HEK293 (cell line): ENCODE measurements around the gene XRCC6.

Experiments
- CTCF ChIA-PET: fragments of 350-600 bp; formaldehyde crosslinking; extraction: SDS; loops from one replicate; lab custom pipeline; 2021; ENCODE audit warnings: antibody characterized with exemption; lab: Yijun Ruan, JAX
- POLR2A ChIA-PET: fragments of 300-600 bp; formaldehyde crosslinking; extraction: SDS; loops from one replicate; lab custom pipeline; 2020; ENCODE audit warnings: antibody characterized with exemption, inconsistent platforms; lab: Yijun Ruan, JAX
- H3K27ac ChIP-seq: fragments of 200-500 bp; sonication (Bioruptor generic); 2 replicates; pipeline ENCODE4 v1.5.1; 2014; ENCODE audit warnings: low read depth, low read length, control low read depth, inconsistent platforms; ENCODE audit errors: extremely low read depth
- H3K36me3 ChIP-seq, 2 experiments: fragments of 200-500 bp in 1 of 2; sonication (Bioruptor generic) in 1 of 2; 1 replicate in 1 of 2; 2 replicates in 1 of 2; pipeline ENCODE4 v1.5.1; 2014 to 2017; ENCODE audit warnings: inconsistent platforms in 2 of 2, low read length in 2 of 2; ENCODE audit not compliant: control insufficient read depth in 2 of 2, insufficient read depth in 1 of 2
- H3K4me1 ChIP-seq: fragments of 200-500 bp; sonication (Bioruptor generic); 2 replicates; pipeline ENCODE4 v1.5.1; 2014; ENCODE audit warnings: mild to moderate bottlenecking, low read length, inconsistent platforms; ENCODE audit not compliant: control insufficient read depth, insufficient read depth
- H3K4me3 ChIP-seq: 2 replicates; pipeline ENCODE4 v1.5.1; 2011; ENCODE audit warnings: low read depth, mild to moderate bottlenecking, control low read depth, low read length, moderate library complexity
- H3K9me3 ChIP-seq: fragments of 200-500 bp; sonication (Bioruptor generic); 2 replicates; pipeline ENCODE4 v1.5.1; 2014; ENCODE audit warnings: low read depth, low read length, inconsistent platforms; ENCODE audit not compliant: control insufficient read depth, insufficient read depth
- EGR2 ChIP-seq: fragments of 450-650 bp; formaldehyde crosslinking; IDR thresholded peaks from 2 replicates; pipeline ENCODE4 v1.5.1; 2016; ENCODE audit warnings: low read depth, missing biosample characterization, missing genetic modification characterization
- HOXD13 ChIP-seq: sonication (generic); formaldehyde crosslinking; IDR thresholded peaks from 2 replicates; pipeline ENCODE4 v1.8.0; 2022; ENCODE audit warnings: missing genetic modification reagents, borderline replicate concordance
- PRDM2 ChIP-seq: fragments of 450-650 bp; formaldehyde crosslinking; IDR thresholded peaks from 2 replicates; pipeline ENCODE4 v1.5.1; 2016; ENCODE audit warnings: missing biosample characterization, missing genetic modification characterization, borderline replicate concordance
- REPIN1 ChIP-seq: fragments of 450-650 bp; formaldehyde crosslinking; IDR thresholded peaks from 2 replicates; pipeline ENCODE4 v1.5.1; 2017; ENCODE audit warnings: missing biosample characterization, missing genetic modification characterization, low read depth
- SP3 ChIP-seq: fragments of 450-650 bp; formaldehyde crosslinking; IDR thresholded peaks from 2 replicates; pipeline ENCODE4 v1.5.1; 2016; ENCODE audit warnings: missing biosample characterization, missing genetic modification characterization
- ZBTB20 ChIP-seq: fragments of 450-650 bp; formaldehyde crosslinking; IDR thresholded peaks from 2 replicates; pipeline ENCODE4 v1.5.1; 2016; ENCODE audit warnings: missing biosample characterization, missing genetic modification characterization
- ZBTB21 ChIP-seq: fragments of 450-650 bp; formaldehyde crosslinking; IDR thresholded peaks from 2 replicates; pipeline ENCODE4 v1.5.1; 2017; ENCODE audit warnings: missing biosample characterization, missing genetic modification characterization
- ZBTB48 ChIP-seq: fragments of 450-650 bp; formaldehyde crosslinking; IDR thresholded peaks from 2 replicates; pipeline ENCODE4 v1.5.1; 2016; ENCODE audit warnings: missing biosample characterization, missing genetic modification characterization
- ZFP37 ChIP-seq: fragments of 450-650 bp; formaldehyde crosslinking; IDR thresholded peaks from 2 replicates; pipeline ENCODE4 v1.5.1; 2016; ENCODE audit warnings: missing biosample characterization, missing genetic modification characterization
- ZNF266 ChIP-seq: fragments of 450-650 bp; formaldehyde crosslinking; IDR thresholded peaks from 2 replicates; pipeline ENCODE4 v1.5.1; 2016; ENCODE audit warnings: missing biosample characterization, missing genetic modification characterization, low read depth
- ZNF354C ChIP-seq: fragments of 450-650 bp; formaldehyde crosslinking; IDR thresholded peaks from 2 replicates; pipeline ENCODE4 v1.5.1; 2016; ENCODE audit warnings: missing biosample characterization, missing genetic modification characterization, low read depth, borderline replicate concordance
- ZNF362 ChIP-seq: fragments of 450-650 bp; formaldehyde crosslinking; IDR thresholded peaks from 2 replicates; pipeline ENCODE4 v1.5.1; 2016; ENCODE audit warnings: missing biosample characterization, missing genetic modification characterization
- ZNF366 ChIP-seq: fragments of 450-650 bp; formaldehyde crosslinking; conservative IDR thresholded peaks from 2 replicates; pipeline ENCODE4 v1.5.1; 2016; ENCODE audit warnings: missing biosample characterization, missing genetic modification characterization
- ZNF394 ChIP-seq: fragments of 450-650 bp; formaldehyde crosslinking; IDR thresholded peaks from 2 replicates; pipeline ENCODE4 v1.5.1; 2016; ENCODE audit warnings: missing biosample characterization, missing genetic modification characterization, mild to moderate bottlenecking, moderate library complexity, borderline replicate concordance
- ZNF398 ChIP-seq: fragments of 450-650 bp; formaldehyde crosslinking; IDR thresholded peaks from 2 replicates; pipeline ENCODE4 v1.5.1; 2017; ENCODE audit warnings: missing biosample characterization, missing genetic modification characterization
- ZNF426 ChIP-seq: fragments of 450-650 bp; formaldehyde crosslinking; IDR thresholded peaks from 2 replicates; pipeline ENCODE4 v1.5.1; 2017; ENCODE audit warnings: missing biosample characterization, missing genetic modification characterization, mild to moderate bottlenecking, inconsistent platforms, moderate library complexity
- ZNF549 ChIP-seq: fragments of 450-650 bp; IDR thresholded peaks from 2 replicates; pipeline ENCODE4 v1.5.1; 2018; ENCODE audit warnings: missing biosample characterization, missing genetic modification characterization, mild to moderate bottlenecking, inconsistent platforms, moderate library complexity
- ZNF664 ChIP-seq: fragments of 450-650 bp; formaldehyde crosslinking; IDR thresholded peaks from 2 replicates; pipeline ENCODE4 v1.5.1; 2016; ENCODE audit warnings: missing biosample characterization, missing genetic modification characterization
- ZNF701 ChIP-seq: fragments of 450-650 bp; formaldehyde crosslinking; IDR thresholded peaks from 2 replicates; pipeline ENCODE4 v1.5.1; 2016; ENCODE audit warnings: missing biosample characterization, missing genetic modification characterization
- ZNF785 ChIP-seq: fragments of 450-650 bp; formaldehyde crosslinking; IDR thresholded peaks from 2 replicates; pipeline ENCODE4 v1.5.1; 2016; ENCODE audit warnings: missing biosample characterization, missing genetic modification characterization
- ZNF837 ChIP-seq: fragments of 450-650 bp; formaldehyde crosslinking; IDR thresholded peaks from 2 replicates; pipeline ENCODE4 v1.5.1; 2016; ENCODE audit warnings: missing biosample characterization, missing genetic modification characterization
- ZSCAN16 ChIP-seq: fragments of 450-650 bp; formaldehyde crosslinking; IDR thresholded peaks from 2 replicates; pipeline ENCODE4 v1.5.1; 2016; ENCODE audit warnings: missing biosample characterization, missing genetic modification characterization
- ZSCAN18 ChIP-seq: fragments of 450-650 bp; formaldehyde crosslinking; IDR thresholded peaks from 2 replicates; pipeline ENCODE4 v1.5.1; 2016; ENCODE audit warnings: missing biosample characterization, missing genetic modification characterization
- ZXDB ChIP-seq: fragments of 450-650 bp; formaldehyde crosslinking; IDR thresholded peaks from 2 replicates; pipeline ENCODE4 v1.5.1; 2016; ENCODE audit warnings: missing biosample characterization, missing genetic modification characterization

The XRCC6 gene

GRCh38 chr22:41660416-41660815 lies 39.3 kb downstream of the XRCC6 start (continued):
- TF ChIP-seq ZNF362 (tag by site-specific recombination) (no peak), ZNF398 (peak; percentile 81), ZXDB (tag by site-specific recombination) (peak; percentile 52; the same call in 1 of the 2 replicates), SP3 (tag by site-specific recombination) (no peak), PRDM2 (tag by site-specific recombination) (no peak), ZFP37 (no peak), ZBTB21 (peak; percentile 47; the same call in 1 of the 2 replicates), ZNF366 (tag by site-specific recombination) (peak; percentile 75), HOXD13 (CRISPR knock-in tag) (no peak), ZNF266 (tag by site-specific recombination) (no peak), ZBTB20 (tag by site-specific recombination) (no peak), ZNF394 (tag by site-specific recombination) (no peak), ZNF354C (tag by site-specific recombination) (no peak), ZNF549 (no peak), ZNF837 (tag by site-specific recombination) (no peak), ZNF664 (tag by site-specific recombination) (no peak)
- TF ChIP-seq, all 188 proteins: peak for 20

GRCh38 chr22:41661088-41661487 lies 40.0 kb downstream of the XRCC6 start:
- no peak overlapping the region; the same call in 1 of the 2 replicates for H3K27ac ChIP-seq
- ChIA-PET CTCF (no interaction called here), POLR2A (interaction anchor here (1.2 to 1.4 kb wide), 2 partner anchors 38 to 40 kb away, joined by 3 read pairs; partner anchors contain the start of gene XRCC6)
- no peak overlapping the region for H3K4me3 ChIP-seq
- peaks cover 64 to 94% of the 10 kb centered on the region in 2 experiments for H3K36me3 ChIP-seq
- H3K9me3 ChIP-seq: no peaks in the 10 kb centered on the region
- no peaks in the 10 kb centered on the region for H3K4me1 ChIP-seq
- no peak for TF ChIP-seq ZNF785
- no peak for TF ChIP-seq REPIN1
- TF ChIP-seq ZNF426 (tag by site-specific recombination): no peak
- no peak for TF ChIP-seq ZSCAN18 (tag by site-specific recombination)
- TF ChIP-seq ZSCAN16: no peak
- no peak for TF ChIP-seq ZBTB48
- TF ChIP-seq ZNF701 (tag by site-specific recombination): no peak
- no peak for TF ChIP-seq HOXD13 (CRISPR knock-in tag)
- TF ChIP-seq EGR2 (tag by site-specific recombination): no peak
- no peak for TF ChIP-seq ZNF354C (tag by site-specific recombination)
